GM18508 (cell line): ENCODE results near the gene GSG1L.
"Not testable (repeated sequence)": the region's sequence is repeated elsewhere in the genome, so short reads cannot be mapped to it uniquely, and the experiment has no call there.

Experiments
- ATAC-seq: cut with Tn5 transposase; IDR thresholded peaks from one replicate; pipeline ENCODE4 v1.9.1; 2021; ENCODE audit warnings: moderate number of reproducible peaks; ENCODE audit not compliant: insufficient read depth, unreplicated experiment

GSG1L gene

DNA sequence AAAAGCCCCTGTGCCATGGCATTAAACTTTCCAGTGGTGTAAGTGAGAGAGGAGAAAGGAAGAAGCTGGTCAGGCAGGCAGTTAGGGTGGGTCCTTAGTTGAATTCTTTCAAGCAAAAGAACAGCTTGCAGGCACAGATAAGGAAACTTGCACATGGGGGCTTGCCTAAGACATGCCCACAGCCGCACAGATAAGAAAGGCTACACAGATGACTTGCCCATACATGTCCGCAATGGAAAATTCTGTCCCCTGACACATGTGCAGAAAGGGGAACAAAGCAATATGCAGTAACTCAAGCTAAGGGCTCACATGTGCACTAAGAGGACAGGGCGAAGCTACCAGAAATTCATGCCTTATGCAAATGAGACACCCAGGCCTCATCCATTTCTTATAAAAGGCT, 69.9 kb downstream of the GSG1L start:
- no peak for ATAC-seq

DNA sequence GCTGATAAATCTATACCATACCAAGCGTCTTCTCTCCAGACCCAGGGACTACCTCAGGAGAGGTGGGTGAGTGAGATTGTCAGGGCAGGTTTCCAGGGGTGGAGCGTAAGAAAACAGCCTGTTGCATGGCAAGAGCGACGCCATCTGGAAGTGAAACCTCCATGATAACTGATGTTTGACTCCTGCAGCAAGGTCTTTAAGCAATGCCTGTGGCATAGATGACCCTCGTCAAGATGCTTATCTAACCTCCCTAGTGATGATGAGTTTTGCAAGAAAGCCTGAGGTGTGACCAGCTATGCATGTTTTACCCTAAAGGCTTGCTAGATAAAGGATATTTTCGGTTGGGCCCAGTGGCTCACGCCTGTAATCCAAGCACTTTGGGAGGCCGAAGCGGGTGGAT, 71.6 kb downstream of the GSG1L start:
- ATAC-seq = no peak

DNA sequence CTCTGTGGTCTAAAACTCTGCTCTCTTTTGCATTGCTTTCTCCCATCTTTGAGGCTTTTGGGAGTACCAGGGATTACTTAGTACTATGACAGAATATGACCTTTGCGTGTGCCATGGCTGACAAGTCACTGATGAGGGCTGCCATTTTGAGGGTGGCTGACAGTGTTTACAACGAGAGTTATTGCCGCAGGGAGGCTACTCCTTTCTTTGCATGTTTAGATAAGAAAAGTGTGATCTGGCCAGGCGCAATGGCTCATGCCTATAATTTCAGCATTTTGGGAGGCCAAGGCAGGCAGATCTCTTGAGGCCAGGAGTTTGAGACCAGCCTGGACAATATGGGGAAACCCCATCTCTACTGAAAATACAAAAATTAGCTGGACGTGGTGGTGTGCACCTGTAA, 77.5 kb downstream of the GSG1L start:
- ATAC-seq = no peak

DNA sequence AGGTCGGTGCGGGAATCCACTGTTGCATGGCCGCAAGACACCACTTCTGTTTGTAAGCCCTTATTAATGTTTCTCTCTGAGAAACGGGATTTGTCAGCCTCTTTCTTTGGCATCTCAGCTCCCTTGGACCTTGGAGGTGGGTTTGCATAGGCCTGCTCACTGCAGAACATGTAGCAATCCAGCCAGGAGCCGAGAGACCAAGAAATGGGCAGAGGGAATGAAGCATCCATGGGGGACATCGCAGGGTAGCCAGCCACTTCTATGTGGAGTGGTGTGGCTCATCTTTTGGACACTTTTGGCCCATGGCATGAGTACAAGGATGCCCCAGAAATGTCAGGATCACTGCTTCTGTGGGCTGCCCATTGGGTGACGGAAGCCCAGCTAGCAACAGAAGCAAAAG, 79.4 kb downstream of the GSG1L start:
- ATAC-seq = no peak

DNA sequence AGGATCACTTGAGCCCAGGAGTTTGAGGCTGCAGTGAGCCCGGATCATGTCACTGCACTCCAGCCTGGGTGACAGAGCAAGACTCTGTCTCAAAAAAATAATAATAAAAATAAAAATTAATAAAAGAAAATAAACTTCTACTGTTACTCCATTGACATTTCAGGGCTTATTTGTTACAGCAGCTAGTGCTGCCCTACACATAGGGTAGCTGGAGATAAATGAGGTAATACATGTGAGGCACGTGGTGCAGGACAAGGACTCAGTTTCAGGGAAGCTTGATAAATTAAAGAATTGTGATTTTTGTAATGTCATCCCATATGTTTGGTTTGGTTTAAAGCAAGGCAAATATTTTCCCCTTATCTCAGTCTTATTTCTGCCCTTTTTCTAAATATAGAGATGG, 80.3 kb downstream of the GSG1L start:
- no peak for ATAC-seq

DNA sequence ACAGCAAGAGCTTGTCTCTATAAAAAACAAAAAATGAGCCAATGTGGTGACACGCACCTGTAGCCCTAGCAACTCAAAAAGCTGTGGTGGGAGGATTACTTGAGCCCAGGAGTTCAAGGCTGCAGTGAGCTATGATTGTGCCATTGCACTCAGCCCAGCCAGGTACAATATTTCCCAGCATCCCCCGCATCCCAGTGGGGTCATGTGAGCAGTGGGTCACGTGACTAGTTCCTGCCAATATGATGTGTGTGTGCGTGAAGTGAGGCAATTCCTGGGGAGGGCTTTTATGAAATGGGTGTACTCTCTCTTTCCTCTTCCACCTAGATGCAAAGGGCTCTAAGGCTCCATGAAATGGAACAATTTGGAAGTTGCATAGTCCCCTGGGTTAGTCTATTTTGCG, 81.3 kb downstream of the GSG1L start:
- no peak for ATAC-seq

DNA sequence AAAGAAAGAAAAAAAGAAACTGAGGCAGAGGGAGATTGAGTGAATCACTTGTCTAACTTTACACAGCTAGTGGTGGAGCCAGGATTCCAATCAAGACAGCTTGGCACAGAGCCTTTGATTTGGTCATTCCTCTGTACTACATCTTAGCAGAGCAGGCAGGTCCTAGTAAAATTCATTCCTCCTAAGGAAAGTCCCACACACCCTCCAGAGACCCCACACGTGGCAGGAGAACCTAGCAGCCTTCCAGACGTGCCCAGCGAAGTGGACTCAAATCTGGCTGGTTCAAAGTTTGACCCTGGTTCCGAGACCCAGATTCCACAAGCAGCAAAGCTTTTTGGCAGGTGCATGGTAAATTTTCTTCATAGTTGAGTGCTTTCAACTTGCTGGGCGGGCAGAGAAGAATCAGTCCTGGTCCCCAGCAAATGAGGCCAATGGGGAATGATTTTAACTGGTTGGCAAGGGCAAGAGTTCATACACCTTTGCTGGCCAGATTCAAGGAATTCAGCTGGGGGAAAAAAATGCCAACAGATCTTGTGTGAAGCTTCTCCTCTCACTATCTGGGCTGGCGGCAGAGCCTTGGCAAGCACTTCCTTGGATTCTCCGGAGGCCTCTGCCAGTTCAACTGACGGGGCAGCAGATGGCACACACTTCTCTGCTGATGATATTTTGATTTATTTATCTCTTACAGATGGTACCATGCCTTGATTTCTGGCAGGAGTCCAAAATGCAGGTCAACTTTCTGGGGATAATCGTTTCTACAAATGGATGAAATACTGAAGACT, 82.4 kb downstream of the GSG1L start:
- ATAC-seq = no peak

DNA sequence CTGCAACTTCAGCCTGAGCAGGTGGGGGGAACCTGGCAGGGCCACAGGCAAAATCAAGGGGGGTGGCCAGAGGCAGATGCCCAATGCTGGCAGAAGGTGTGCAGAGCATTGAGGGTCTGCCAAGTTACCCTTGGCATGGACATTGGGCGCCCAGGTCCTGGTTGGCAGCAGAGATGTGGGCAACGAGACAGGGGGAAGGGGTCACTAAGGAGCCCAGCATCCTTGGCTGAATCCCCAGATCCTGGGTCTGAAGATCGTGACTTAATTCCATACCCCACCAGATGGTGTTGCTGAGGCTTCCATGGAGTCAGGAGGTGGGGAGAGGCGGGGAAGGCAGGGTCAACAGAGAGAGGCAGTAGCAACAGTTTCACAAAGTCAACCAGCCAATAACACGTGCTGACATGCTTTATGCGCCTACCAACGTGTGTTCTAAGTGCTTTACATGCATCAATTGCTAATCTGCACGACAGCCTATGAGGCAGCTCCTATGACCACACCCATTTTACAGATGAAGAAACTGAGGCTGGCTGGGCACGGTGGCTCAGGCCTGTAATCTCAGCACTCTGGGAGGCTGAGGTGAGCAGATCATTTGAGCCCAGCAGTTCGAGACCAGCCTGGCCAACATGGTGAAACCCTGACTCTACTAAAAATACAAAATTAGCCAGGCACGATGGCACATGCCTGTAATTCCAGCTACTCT, 83.3 kb downstream of the GSG1L start:
- no peak for ATAC-seq

DNA sequence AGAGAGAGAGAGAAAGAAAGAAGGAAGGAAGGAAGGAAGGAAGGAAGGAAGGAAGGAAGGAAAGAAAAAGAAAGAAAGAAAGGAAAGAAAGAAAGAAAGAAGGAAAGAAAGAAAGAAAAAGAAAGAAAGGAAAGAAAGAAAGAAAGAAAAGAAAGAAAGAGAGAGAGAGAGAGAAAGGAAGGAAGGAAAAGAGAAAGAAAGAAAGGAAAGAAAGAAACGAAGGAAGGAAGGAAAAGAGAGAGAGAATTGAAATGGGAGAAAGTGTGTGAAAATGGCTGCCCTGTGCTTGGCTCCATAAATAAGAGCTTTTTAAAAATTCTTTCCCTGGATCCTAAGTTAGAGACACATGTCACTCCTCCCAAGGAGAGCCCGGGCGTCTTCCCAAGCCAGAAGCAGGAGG, 83.8 kb downstream of the GSG1L start:
- ATAC-seq = not testable (repeated sequence)

DNA sequence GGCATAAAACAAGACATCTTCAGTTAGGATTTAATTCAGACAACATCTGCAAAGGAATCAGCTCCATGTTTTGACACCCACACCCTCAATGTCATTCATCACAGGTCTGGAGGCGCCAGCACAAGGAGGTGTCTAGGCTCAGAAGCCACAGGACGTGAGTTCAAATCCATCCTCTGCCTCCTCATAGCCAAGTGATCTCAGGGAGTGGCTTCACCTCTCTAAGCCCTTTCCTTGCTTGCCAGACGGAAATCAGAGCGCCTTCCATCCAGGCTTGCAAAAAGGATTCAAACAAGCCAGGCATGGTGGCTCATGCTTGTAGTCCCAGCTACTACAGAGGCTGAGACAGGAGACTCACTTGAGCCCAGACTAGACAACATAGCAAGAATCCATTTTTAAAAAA, 84.6 kb downstream of the GSG1L start:
- ATAC-seq = no peak

DNA sequence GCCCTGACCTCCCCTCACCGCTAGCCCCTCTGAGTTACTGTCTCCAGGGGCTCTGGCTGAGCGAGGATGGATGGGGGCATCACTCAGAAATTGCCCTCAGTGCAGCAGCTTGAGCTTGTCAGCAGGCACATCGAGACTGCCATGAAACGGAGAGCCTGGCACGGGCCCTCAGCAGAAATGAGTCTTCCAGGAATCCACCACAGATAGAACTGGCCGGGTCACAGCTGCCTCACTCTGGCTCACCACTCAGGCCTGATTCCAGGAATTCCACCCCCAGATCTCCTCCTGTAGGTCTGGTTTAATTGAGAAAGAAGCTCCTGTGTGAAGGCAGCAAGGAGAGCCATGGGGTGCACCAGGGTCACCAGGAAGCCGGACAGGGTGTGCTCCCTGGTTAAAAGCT, 85.5 kb downstream of the GSG1L start:
- ATAC-seq = no peak

DNA sequence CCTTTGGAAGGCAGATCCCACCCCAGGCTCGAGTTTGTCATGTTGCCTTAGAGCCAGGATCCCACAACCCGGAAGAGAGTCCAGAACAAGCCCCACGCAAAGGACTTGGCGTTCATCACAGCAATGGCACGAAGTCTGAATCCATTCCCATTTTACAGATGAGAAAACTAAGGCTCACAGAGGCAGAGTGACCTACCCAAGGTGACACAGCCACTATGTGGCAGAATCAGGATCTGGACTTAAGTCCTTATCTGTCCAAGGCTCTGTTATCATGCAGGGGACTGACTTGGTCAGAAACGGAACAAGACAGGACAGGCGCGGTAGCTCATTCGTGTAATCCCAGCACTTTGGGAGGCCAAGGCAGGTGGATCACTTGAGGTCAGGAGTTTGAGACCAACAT, 86.5 kb downstream of the GSG1L start:
- no peak for ATAC-seq

DNA sequence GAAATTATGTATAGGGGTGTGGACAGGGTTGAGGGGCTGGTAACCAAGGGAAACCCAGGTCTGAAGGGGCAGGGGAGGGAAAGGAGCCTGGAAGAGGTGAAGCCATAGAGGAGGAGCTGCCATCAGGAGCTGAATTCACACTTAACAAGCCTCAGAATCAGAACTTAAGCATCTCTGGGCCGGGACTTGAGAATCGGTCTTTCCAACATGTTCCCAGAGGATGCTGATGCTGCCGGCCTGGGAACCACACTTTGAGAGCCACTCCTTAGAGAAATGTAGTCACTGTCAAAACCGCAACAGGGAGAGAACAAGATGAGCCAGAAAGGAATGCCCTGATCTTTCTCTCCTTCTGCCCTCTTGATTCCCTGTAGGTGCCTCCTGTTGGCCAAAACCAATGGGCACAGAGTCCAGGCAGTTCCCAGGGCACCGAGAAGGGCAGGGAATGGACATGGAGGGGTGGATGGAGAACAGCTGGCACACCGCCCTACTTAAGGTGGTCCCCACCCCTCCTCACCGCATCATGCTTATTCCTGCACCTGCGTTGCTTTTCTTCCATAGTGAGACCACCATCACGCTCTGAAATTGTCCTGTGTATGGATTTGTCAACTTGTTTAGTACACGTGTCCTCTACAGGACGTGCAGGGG, 88.5 kb downstream of the GSG1L start:
- no peak for ATAC-seq

DNA sequence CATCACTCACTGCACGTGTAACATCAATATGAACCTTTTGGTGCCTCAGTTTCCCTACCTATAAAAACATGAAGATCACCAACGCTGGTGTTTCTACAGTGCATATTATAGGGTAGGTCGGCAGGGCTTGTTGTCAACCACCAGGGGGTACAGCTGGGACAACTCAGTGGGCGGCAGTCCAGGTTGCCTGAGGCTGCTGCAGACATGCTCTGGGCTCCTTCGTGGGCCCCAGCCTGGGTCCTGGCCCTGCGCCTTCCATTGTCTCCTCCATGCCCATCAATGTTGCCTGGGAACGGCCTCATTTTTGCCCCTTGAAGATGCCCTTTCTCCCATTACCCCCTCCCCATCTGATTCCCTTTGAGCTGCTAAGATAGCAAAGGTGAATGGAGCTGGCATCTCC, 89.8 kb downstream of the GSG1L start:
- ATAC-seq = no peak

DNA sequence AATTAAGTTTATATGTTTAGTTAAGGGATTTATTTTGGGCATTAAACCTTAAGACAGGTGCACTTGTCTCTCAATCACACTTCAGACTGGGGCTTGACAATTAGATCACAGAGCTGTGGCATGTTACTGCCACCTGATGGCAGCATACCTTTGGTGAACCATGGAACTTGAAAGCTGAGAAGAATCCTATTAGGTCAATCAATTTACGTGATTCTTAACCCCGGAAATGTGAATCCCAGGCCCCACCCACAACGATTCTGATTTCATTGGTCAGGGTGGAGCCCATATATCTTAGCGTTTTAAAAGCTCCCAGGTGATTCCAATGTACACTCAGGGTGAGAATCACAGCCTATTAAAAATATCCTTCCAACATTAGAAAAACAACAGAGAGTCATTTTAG, 91.0 kb downstream of the GSG1L start:
- ATAC-seq = no peak

DNA sequence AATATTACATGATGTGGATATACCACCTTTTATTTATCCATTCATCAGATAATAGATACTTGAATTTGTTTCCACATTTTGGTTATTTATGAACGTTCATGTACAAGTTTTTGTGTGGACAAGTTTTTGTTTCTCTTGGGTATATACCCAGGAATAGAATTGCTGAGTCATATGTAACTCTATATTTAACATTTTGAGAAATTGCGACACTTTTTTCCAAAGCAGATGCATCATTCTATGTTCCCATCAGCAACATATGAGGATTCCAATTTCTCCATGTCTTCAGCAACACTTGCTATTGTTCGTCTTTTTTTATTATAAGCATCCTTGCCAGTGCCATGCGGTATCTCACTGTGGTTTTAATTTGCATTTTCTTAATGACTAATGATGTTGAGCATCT, 93.9 kb downstream of the GSG1L start:
- ATAC-seq = no peak

DNA sequence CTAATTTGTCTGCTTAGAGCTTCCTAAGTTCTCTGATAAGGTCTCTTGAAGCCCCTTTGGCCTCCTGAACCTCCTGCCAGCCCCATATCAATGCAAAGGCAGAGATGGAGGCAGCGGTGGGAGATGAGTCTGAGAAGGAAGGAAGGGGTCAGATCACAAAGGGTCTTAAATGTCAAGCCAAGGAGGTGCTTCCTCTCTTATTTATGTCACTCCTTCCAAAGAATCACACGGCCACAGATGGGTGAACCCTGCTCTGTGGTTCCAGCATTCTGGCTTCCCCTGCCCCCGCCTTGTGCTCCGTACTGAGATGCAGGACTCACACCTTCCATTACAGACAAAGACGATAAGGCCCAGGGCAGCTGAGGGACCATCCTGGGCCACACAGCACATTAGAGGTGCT, 96.3 kb downstream of the GSG1L start:
- ATAC-seq = no peak

DNA sequence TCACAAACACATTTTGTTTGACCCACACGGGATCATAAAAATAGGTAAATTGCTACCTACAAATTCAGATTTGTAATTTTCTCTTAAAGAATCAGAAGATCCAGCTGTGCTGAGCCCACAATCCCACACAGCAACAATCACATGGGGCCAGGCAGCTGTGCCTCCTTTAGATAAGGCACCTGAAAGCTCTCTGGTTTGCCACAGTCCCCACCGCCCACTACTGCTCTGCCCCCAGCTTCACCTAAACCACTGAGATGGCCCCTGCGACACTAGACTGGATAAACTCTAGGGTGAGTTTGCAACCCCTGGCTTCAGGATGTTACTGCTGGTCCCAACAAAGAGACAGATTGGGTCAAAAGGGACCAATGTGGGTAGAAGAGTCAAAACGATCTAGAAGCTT, 96.8 kb downstream of the GSG1L start:
- ATAC-seq = no peak

DNA sequence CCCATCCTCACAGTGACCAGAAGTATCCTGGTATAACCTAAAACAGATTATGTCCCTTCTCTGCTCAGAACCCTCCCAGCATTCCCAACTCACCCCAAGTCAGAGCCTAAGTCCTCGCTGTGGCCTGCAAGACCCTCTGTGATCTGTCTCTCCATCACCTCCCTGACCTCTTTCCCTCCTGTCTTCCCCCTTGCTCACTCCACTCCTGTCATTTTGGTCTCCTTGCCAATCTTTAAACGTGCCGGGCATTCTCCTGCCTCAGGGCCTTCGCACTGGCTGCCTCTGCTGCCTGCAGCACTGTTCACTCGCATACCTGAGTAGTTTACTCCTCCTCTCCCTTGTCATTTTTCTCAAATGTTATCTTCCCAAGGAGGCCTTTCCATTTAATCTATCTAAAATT, 97.7 kb downstream of the GSG1L start:
- ATAC-seq = no peak

DNA sequence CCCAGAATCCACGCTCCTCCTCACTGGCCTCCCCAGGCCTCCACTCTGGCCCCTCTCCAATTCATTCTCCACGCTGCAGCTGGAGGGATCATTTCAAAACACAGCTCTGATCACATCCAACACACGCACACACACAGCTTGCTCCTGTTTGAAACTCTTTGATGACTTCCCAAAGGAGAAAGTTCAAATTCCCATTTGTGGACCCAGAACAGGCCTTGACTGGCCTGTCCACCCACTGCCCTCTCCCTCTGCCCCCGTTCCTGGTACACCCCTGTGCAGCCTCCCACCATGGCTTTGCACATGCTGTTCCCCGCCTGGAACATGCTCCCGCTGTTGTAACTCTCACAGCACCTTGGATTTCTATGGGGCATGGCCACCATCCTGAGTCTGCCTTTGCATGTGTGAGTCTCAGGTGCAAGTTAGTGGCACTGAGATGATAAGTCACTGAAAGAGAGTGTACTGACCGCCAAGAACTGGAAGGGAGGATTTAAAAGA, 100.0 kb downstream of the GSG1L start:
- ATAC-seq = no peak

DNA sequence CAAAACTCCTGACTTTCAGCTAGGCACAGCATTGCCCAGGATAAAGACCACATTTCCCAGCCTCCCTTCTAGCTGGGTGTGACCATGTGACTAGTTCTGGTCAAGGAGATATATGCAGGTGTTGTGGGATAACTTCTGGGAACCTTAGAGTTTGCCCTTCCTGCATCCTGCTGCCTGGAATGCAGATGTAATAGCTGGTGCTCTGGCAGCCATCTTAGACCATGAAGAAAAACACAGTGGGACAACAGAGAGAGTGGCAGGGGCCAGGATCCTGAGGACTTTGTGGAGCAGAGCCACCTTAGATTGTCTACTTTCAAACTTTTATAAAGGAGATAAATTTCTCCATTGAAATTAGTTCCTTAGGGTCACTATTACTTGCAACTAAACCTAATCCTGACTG, 101.3 kb downstream of the GSG1L start:
- no peak for ATAC-seq

DNA sequence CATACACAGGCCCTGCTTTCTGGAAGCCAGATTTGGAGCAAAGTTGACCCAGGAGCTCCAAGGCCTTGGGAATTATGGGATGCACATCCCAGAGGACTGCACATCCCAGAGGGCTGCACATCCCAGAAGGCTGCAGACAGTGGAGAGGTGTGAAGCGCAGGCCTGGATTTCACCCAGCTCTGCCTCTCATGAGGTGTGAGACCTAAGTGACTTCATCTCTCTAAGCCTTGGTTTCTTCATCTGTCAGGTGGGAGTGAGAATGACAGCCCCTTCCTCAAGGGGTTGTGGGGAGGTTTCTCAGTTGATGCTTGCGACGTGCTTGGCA, 102.3 kb downstream of the GSG1L start:
- no peak for ATAC-seq
